GM12878 (cell line): ENCODE measurements around the gene LGALS4. TPM values are rescaled to one million over a fixed set of nuclear protein-coding genes. Genes with fewer than 3 reads are reported as not detected.

ENCODE experiments used
- ATAC-seq: fragments of 200-7000 bp; cut with Tn5 transposase; 3 replicates; pipeline ENCODE4 v1.9.1; 2020; ENCODE audit warnings: mild to moderate bottlenecking, moderate library complexity
- BruUV-seq: library from RNA; stranded (reverse); fragments of 400-500 nt; replicated peaks from 2 replicates; lab custom pipeline; 2021; lab: Mats Ljungman, UMichigan
- CTCF ChIA-PET: fragments of 300-600 bp; sonication (Branson Sonifier 250); formaldehyde crosslinking; extraction: SDS; loops from one replicate; lab custom pipeline; 2021; ENCODE audit warnings: inconsistent platforms; lab: Yijun Ruan, JAX
- POLR2A ChIA-PET: fragments of 350-600 bp; formaldehyde crosslinking; extraction: SDS; loops from one replicate; lab custom pipeline; 2021; ENCODE audit warnings: inconsistent platforms; lab: Charles Lee
- RAD21 ChIA-PET: fragments of 300-600 bp; sonication (Branson Sonifier 250); formaldehyde crosslinking; loops from one replicate; lab custom pipeline; 2023; ENCODE audit warnings: antibody characterized with exemption; ENCODE audit not compliant: unreplicated experiment; lab: Charles Lee
- SMC1A ChIA-PET: fragments of 300-600 bp; sonication (Branson Sonifier 250); formaldehyde crosslinking; loops from one replicate; lab custom pipeline; 2023; ENCODE audit not compliant: unreplicated experiment, uncharacterized antibody; lab: Charles Lee
- DNase-seq: peaks from one replicate; pipeline ENCODE4 v3.0.0-alpha.2; 2011; ENCODE audit warnings: low read depth, low spot score
- FAIRE-seq: peaks from 3 replicates; lab custom pipeline; 2011; peaks lifted over from hg19 to GRCh38; lab: Jason Lieb, UNC
- H2AFZ ChIP-seq: 2 replicates; pipeline ENCODE4 v1.6.0; 2011; ENCODE audit warnings: low read depth, low read length, control low read depth; ENCODE audit not compliant: control insufficient read depth
- H3K27ac ChIP-seq: 2 replicates; pipeline ENCODE4 v1.5.1; 2011; ENCODE audit warnings: control low read depth; ENCODE audit not compliant: control insufficient read depth, insufficient read depth
- H3K27me3 ChIP-seq, 2 experiments: replicated peaks in 1 of 2; 2 replicates each; pipeline versions ENCODE4 v1.6.0 to v1.6.1; 2011; ENCODE audit warnings: low read length in 1 of 2; ENCODE audit not compliant: control insufficient read depth in 2 of 2, insufficient read depth in 2 of 2
- H3K36me3 ChIP-seq, 2 experiments: 2 replicates each; pipeline ENCODE4 v1.5.1; 2011; ENCODE audit warnings: low read length in 1 of 2; ENCODE audit not compliant: control insufficient read depth in 2 of 2, insufficient read depth in 2 of 2
- H3K4me1 ChIP-seq: 2 replicates; pipeline ENCODE4 v1.6.1; 2011; ENCODE audit warnings: mild to moderate bottlenecking, low read length, moderate library complexity, mixed read lengths; ENCODE audit not compliant: control insufficient read depth, insufficient read depth
- H3K4me2 ChIP-seq: 2 replicates; pipeline ENCODE4 v1.6.0; 2011; ENCODE audit warnings: control low read depth; ENCODE audit not compliant: control insufficient read depth, insufficient read depth
- H3K4me3 ChIP-seq: fragments of 200-600 bp; sonication (generic); 2 replicates; pipeline ENCODE4 v1.5.1; 2016
- H3K79me2 ChIP-seq: 2 replicates; pipeline ENCODE4 v1.6.0; 2011; ENCODE audit warnings: low read length; ENCODE audit not compliant: control insufficient read depth, insufficient read depth
- H3K9ac ChIP-seq: 2 replicates; pipeline ENCODE4 v1.8.0; 2011; ENCODE audit warnings: low read length, control low read depth, mixed read lengths; ENCODE audit not compliant: control insufficient read depth, insufficient read depth
- H3K9me3 ChIP-seq: replicated peaks from 3 replicates; pipeline ENCODE4 v1.5.1; 2011; ENCODE audit warnings: mild to moderate bottlenecking, low read length; ENCODE audit not compliant: control insufficient read depth, insufficient read depth
- H4K20me1 ChIP-seq: 2 replicates; pipeline ENCODE4 v1.6.0; 2011; ENCODE audit not compliant: control insufficient read depth, insufficient read depth
- ATF2 ChIP-seq: IDR thresholded peaks from 2 replicates; pipeline ENCODE4 v1.6.1; 2012; ENCODE audit warnings: low read length, inconsistent platforms
- BMI1 ChIP-seq: fragments of 450-650 bp; IDR thresholded peaks from 2 replicates; pipeline ENCODE4 v1.6.1; 2016; ENCODE audit warnings: mild to moderate bottlenecking, moderate library complexity, borderline replicate concordance
- CBX3 ChIP-seq: fragments of 200-600 bp; sonication (generic); IDR thresholded peaks from 2 replicates; pipeline ENCODE4 v1.6.1; 2016; ENCODE audit warnings: low read depth, borderline replicate concordance
- FOS ChIP-seq: IDR thresholded peaks from 3 replicates; pipeline ENCODE4 v1.6.1; 2011; ENCODE audit warnings: borderline replicate concordance; ENCODE audit not compliant: insufficient read length; ENCODE audit errors: extremely low read depth
- KDM1A ChIP-seq: fragments of 200-600 bp; sonication (generic); IDR thresholded peaks from 2 replicates; pipeline ENCODE4 v1.6.1; 2016; ENCODE audit warnings: borderline replicate concordance
- MEF2B ChIP-seq: fragments of 450-650 bp; IDR thresholded peaks from 2 replicates; pipeline ENCODE4 v1.6.1; 2018; ENCODE audit warnings: mild to moderate bottlenecking, moderate library complexity; ENCODE audit not compliant: partially characterized antibody, poor library complexity, severe bottlenecking
- MTA2 ChIP-seq: fragments of 450-650 bp; IDR thresholded peaks from 2 replicates; pipeline ENCODE4 v1.6.1; 2016; ENCODE audit warnings: low read depth, mild to moderate bottlenecking, moderate library complexity
- POLR2AphosphoS2 ChIP-seq: IDR thresholded peaks from 2 replicates; pipeline ENCODE4 v1.6.1; 2011; ENCODE audit warnings: low read depth, mild to moderate bottlenecking, low read length, improper control_type of control experiment, moderate library complexity
- SMARCA5 ChIP-seq: fragments of 450-650 bp; IDR thresholded peaks from 2 replicates; pipeline ENCODE4 v1.6.1; 2017; ENCODE audit warnings: mild to moderate bottlenecking
- STAT1 ChIP-seq: fragments of 450-650 bp; conservative IDR thresholded peaks from 2 replicates; pipeline ENCODE4 v1.6.1; 2014; ENCODE audit warnings: antibody characterized with exemption, mild to moderate bottlenecking
- ZNF207 ChIP-seq: fragments of 450-650 bp; IDR thresholded peaks from 2 replicates; pipeline ENCODE4 v1.6.1; 2014; ENCODE audit warnings: antibody characterized with exemption, mild to moderate bottlenecking, borderline replicate concordance
- ZNF24 ChIP-seq: fragments of 450-650 bp; IDR thresholded peaks from 2 replicates; pipeline ENCODE4 v1.6.1; 2017; ENCODE audit warnings: antibody characterized with exemption, mild to moderate bottlenecking
- WGBS: methylation state at CpG from one replicate; pipeline ENCODE4 v1.1.6; 2016; ENCODE audit warnings: low lambda C conversion rate; ENCODE audit not compliant: insufficient replicate concordance, insufficient coverage; ENCODE audit errors: missing lambda C conversion rate; 5-methylcytosine and 5-hydroxymethylcytosine counted together
- in situ Hi-C: fragments of 300-500 bp; cut with MboI; formaldehyde crosslinking; loops from 9 replicates; pipeline ENCODE4 v1.14.3; 2018; ENCODE audit warnings: mixed read lengths
- intact Hi-C: fragments of 100-400 bp; cut with micrococcal nuclease; formaldehyde crosslinking; loops from one replicate; pipeline ENCODE4 v1.14.2; 2022; ENCODE audit not compliant: unreplicated experiment
- polyA plus RNA-seq, 11 experiments: library from polyadenylated mRNA; depleted of rRNA in 4 of 11; unstranded in 6 of 11; stranded (reverse) in 5 of 11; fragments of >200 nt; fragmentation: Nextera tagmentation in 4 of 11; fragmentation: Illumina TruSeq in 1 of 11; extraction: Ambion mirVana in 4 of 11; extraction: Trizol in 1 of 11; gene quantifications; 1 replicate in 1 of 11; 2 replicates in 10 of 11; pipeline versions ENCODE4 v1.2.1 to v1.2.3, GENCODE V29; 2011 to 2016; ENCODE audit warnings: inconsistent platforms in 2 of 11, missing spikeins in 2 of 11, low read depth in 1 of 11
- total RNA-seq, 4 experiments: library from RNA; depleted of rRNA in 3 of 4; stranded (reverse); fragments of >200 nt in 3 of 4; fragmentation: Illumina TruSeq in 1 of 4; extraction: Trizol in 1 of 4; gene quantifications; 2 replicates each; pipeline versions ENCODE4 v1.2.1 to v1.2.3, GENCODE V29; 2013 to 2021
- TF ChIP-seq, protein P1 (sequence below): fragments of 450-650 bp; IDR thresholded peaks from 2 replicates; pipeline ENCODE4 v1.6.1; 2017; ENCODE audit warnings: low read depth, mild to moderate bottlenecking, moderate library complexity
- TF ChIP-seq, protein P2 (sequence below): IDR thresholded peaks from 2 replicates; pipeline ENCODE4 v1.6.1; 2012; ENCODE audit warnings: improper control_type of control experiment, low read depth, low read length; ENCODE audit not compliant: insufficient replicate concordance

Gene LGALS4
- total and polyA plus RNA-seq, 10 of the 15 experiments (the other 5 are each of a cell fraction or from before 2014, with no cell fraction given), result 0.13 to 2.1 (median 0.26) TPM; not detected in 4

GRCh38 chr19:38849147-38849859, 36.6 kb upstream of the LGALS4 start:
- H3K27ac ChIP-seq, result peak overlapping the region; percentile 96
- H2AFZ ChIP-seq, result no peak overlapping the region
- peaks cover 46% of the 10 kb centered on the region for H3K79me2 ChIP-seq
- peak overlapping the region; percentile 98 for H3K9ac ChIP-seq
- no peaks in the 10 kb centered on the region for H3K27me3 ChIP-seq
- RAD21 ChIA-PET, result interaction anchor here (0.9 to 2.8 kb wide), 13 partner anchors 8 to 305 kb away, joined by 3 to 20 read pairs (median 4); partner anchors contain the start of genes ACTN4, ECH1, EIF3K and RINL
- BruUV-seq, result no TSS peak
- H3K9me3 ChIP-seq, result no peaks in the 10 kb centered on the region
- ATAC-seq, result peak; percentile 37
- SMC1A ChIA-PET, result interaction anchor here (0.8 to 2.6 kb wide), 6 partner anchors 14 to 51 kb away, joined by 3 to 18 read pairs (median 6); partner anchors contain the start of gene ECH1
- peak; percentile 82 for DNase-seq
- CTCF ChIA-PET, result interaction anchor here (0.7 to 4.1 kb wide), 11 partner anchors 14 to 81 kb away, joined by 3 to 20 read pairs (median 4); partner anchors contain the start of genes ECH1, RINL and SARS2
- intact Hi-C loops (no loop called here), in situ Hi-C loops (no loop called here)
- POLR2A ChIA-PET, result interaction anchor here (0.5 to 3.8 kb wide), 24 partner anchors 8 to 911 kb away, joined by 3 to 43 read pairs (median 5); partner anchors contain the start of genes ECH1, EIF3K, FBXO17 and MAP4K1
- peak overlapping the region; percentile 85 for H3K4me2 ChIP-seq
- peak overlapping the region; percentile 79 for H3K4me3 ChIP-seq
- H3K36me3 ChIP-seq, result peaks cover 19 to 25% of the 10 kb centered on the region in 2 experiments
- FAIRE-seq, result peak; percentile 75
- under 1% methylated on average over 47 of the region's 76 CpGs for WGBS
- peaks cover 11% of the 10 kb centered on the region for H3K4me1 ChIP-seq
- peaks cover 6% of the 10 kb centered on the region for H4K20me1 ChIP-seq
- TF ChIP-seq ZNF24 (peak; percentile 47; the same call in 1 of the 2 replicates), BMI1 (no peak), SMARCA5 (peak; percentile 97), STAT1 (no peak), FOS (no peak), MEF2B (no peak), ZNF207 (no peak; the same call in 1 of the 2 replicates), ATF2 (no peak), CBX3 (no peak), MTA2 (no peak), KDM1A (no peak), POLR2AphosphoS2 (no peak)
- TF ChIP-seq, protein P1, sequence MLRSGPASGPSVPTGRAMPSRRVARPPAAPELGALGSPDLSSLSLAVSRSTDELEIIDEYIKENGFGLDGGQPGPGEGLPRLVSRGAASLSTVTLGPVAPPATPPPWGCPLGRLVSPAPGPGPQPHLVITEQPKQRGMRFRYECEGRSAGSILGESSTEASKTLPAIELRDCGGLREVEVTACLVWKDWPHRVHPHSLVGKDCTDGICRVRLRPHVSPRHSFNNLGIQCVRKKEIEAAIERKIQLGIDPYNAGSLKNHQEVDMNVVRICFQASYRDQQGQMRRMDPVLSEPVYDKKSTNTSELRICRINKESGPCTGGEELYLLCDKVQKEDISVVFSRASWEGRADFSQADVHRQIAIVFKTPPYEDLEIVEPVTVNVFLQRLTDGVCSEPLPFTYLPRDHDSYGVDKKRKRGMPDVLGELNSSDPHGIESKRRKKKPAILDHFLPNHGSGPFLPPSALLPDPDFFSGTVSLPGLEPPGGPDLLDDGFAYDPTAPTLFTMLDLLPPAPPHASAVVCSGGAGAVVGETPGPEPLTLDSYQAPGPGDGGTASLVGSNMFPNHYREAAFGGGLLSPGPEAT, result peak; percentile 90
- TF ChIP-seq, protein P2, sequence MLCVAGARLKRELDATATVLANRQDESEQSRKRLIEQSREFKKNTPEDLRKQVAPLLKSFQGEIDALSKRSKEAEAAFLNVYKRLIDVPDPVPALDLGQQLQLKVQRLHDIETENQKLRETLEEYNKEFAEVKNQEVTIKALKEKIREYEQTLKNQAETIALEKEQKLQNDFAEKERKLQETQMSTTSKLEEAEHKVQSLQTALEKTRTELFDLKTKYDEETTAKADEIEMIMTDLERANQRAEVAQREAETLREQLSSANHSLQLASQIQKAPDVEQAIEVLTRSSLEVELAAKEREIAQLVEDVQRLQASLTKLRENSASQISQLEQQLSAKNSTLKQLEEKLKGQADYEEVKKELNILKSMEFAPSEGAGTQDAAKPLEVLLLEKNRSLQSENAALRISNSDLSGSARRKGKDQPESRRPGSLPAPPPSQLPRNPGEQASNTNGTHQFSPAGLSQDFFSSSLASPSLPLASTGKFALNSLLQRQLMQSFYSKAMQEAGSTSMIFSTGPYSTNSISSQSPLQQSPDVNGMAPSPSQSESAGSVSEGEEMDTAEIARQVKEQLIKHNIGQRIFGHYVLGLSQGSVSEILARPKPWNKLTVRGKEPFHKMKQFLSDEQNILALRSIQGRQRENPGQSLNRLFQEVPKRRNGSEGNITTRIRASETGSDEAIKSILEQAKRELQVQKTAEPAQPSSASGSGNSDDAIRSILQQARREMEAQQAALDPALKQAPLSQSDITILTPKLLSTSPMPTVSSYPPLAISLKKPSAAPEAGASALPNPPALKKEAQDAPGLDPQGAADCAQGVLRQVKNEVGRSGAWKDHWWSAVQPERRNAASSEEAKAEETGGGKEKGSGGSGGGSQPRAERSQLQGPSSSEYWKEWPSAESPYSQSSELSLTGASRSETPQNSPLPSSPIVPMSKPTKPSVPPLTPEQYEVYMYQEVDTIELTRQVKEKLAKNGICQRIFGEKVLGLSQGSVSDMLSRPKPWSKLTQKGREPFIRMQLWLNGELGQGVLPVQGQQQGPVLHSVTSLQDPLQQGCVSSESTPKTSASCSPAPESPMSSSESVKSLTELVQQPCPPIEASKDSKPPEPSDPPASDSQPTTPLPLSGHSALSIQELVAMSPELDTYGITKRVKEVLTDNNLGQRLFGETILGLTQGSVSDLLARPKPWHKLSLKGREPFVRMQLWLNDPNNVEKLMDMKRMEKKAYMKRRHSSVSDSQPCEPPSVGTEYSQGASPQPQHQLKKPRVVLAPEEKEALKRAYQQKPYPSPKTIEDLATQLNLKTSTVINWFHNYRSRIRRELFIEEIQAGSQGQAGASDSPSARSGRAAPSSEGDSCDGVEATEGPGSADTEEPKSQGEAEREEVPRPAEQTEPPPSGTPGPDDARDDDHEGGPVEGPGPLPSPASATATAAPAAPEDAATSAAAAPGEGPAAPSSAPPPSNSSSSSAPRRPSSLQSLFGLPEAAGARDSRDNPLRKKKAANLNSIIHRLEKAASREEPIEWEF, result no peak
